HepG2 (cell line): Measurements from ENCODE around the gene SVBP. TPM values are rescaled to one million over a fixed set of nuclear protein-coding genes. Genes with fewer than 3 reads are reported as not detected.

Source experiments
- AFF4 ChIP-seq: sonication (generic); formaldehyde crosslinking; IDR thresholded peaks from 2 replicates; pipeline ENCODE4 v1.4.0; 2020; ENCODE audit warnings: missing genetic modification reagents
- CBX2 ChIP-seq, 2 experiments: fragments of 200-600 bp in 1 of 2; sonication (generic); formaldehyde crosslinking in 1 of 2; IDR thresholded peaks; 2 replicates each; pipeline versions ENCODE4 v1.7.0 to v1.8.1; 2018 to 2022; ENCODE audit warnings: low read depth in 2 of 2, low read length in 1 of 2, mild to moderate bottlenecking in 1 of 2, missing genetic modification reagents in 1 of 2
- FIP1L1 ChIP-seq: fragments of 200-400 bp; formaldehyde crosslinking; IDR thresholded peaks from 2 replicates; pipeline ENCODE4 v1.6.1; 2018; ENCODE audit warnings: low read depth, mild to moderate bottlenecking, low read length, moderate library complexity, borderline replicate concordance; ENCODE audit not compliant: insufficient read depth
- HOXA9 ChIP-seq: sonication (generic); formaldehyde crosslinking; IDR thresholded peaks from 2 replicates; pipeline ENCODE4 v1.8.1; 2022; ENCODE audit warnings: missing genetic modification reagents, mild to moderate bottlenecking, moderate library complexity, borderline replicate concordance
- JUND ChIP-seq: sonication (generic); formaldehyde crosslinking; IDR thresholded peaks from 2 replicates; pipeline ENCODE4 v1.8.0; 2022; ENCODE audit warnings: mild to moderate bottlenecking, missing genetic modification reagents
- KMT2B ChIP-seq: IDR thresholded peaks from 2 replicates; pipeline ENCODE4 v1.6.1; 2016; ENCODE audit warnings: missing genetic modification reagents, missing compliant biosample characterization
- MAFF ChIP-seq: IDR thresholded peaks from 2 replicates; pipeline ENCODE4 v1.6.1; 2011; ENCODE audit warnings: low read depth, low read length, improper control_type of control experiment
- MED1 ChIP-seq: sonication (generic); formaldehyde crosslinking; IDR thresholded peaks from 2 replicates; pipeline ENCODE4 v1.4.0; 2020; ENCODE audit warnings: missing genetic modification reagents
- MTA1 ChIP-seq: sonication (generic); formaldehyde crosslinking; IDR thresholded peaks from 2 replicates; pipeline ENCODE4 v1.4.0; 2020; ENCODE audit warnings: missing genetic modification reagents, mild to moderate bottlenecking, borderline replicate concordance
- NRL ChIP-seq: sonication (generic); formaldehyde crosslinking; IDR thresholded peaks from 2 replicates; pipeline ENCODE4 v1.5.0; 2020; ENCODE audit warnings: missing genetic modification reagents, mild to moderate bottlenecking, moderate library complexity, borderline replicate concordance
- POGZ ChIP-seq: sonication (generic); formaldehyde crosslinking; IDR thresholded peaks from 2 replicates; pipeline ENCODE4 v1.4.0; 2020; ENCODE audit warnings: mild to moderate bottlenecking, missing genetic modification reagents
- SAP130 ChIP-seq: IDR thresholded peaks from 2 replicates; pipeline ENCODE4 v1.6.1; 2016; ENCODE audit warnings: low read depth
- TBX2 ChIP-seq: sonication (generic); formaldehyde crosslinking; IDR thresholded peaks from 2 replicates; pipeline ENCODE4 v1.5.0; 2020; ENCODE audit warnings: missing genetic modification reagents, mild to moderate bottlenecking, borderline replicate concordance
- ZBTB8A ChIP-seq: sonication (generic); formaldehyde crosslinking; IDR thresholded peaks from 2 replicates; pipeline ENCODE4 v1.4.0; 2020; ENCODE audit warnings: mild to moderate bottlenecking, low read depth, missing genetic modification reagents, borderline replicate concordance
- ZNF225 ChIP-seq: sonication (generic); formaldehyde crosslinking; IDR thresholded peaks from 2 replicates; pipeline ENCODE4 v1.4.0; 2020; ENCODE audit warnings: mild to moderate bottlenecking, missing genetic modification reagents
- ZNF235 ChIP-seq: sonication (generic); formaldehyde crosslinking; IDR thresholded peaks from 2 replicates; pipeline ENCODE4 v1.8.1; 2023; ENCODE audit warnings: mild to moderate bottlenecking, missing genetic modification reagents, borderline replicate concordance
- ZNF24 ChIP-seq: fragments of 450-650 bp; IDR thresholded peaks from 2 replicates; pipeline ENCODE4 v1.6.1; 2017; ENCODE audit warnings: antibody characterized with exemption, mild to moderate bottlenecking
- ZNF337 ChIP-seq: sonication (generic); formaldehyde crosslinking; IDR thresholded peaks from 2 replicates; pipeline ENCODE4 v1.5.1; 2020; ENCODE audit warnings: missing genetic modification reagents, low read depth, mild to moderate bottlenecking, borderline replicate concordance
- ZNF557 ChIP-seq: sonication (generic); formaldehyde crosslinking; IDR thresholded peaks from 2 replicates; pipeline ENCODE4 v1.4.0; 2020; ENCODE audit warnings: missing genetic modification reagents
- ZSCAN20 ChIP-seq: sonication (generic); formaldehyde crosslinking; IDR thresholded peaks from 2 replicates; pipeline ENCODE4 v1.4.0; 2020; ENCODE audit warnings: missing genetic modification reagents, mild to moderate bottlenecking, borderline replicate concordance
- ZSCAN9 ChIP-seq: IDR thresholded peaks from 2 replicates; pipeline ENCODE4 v1.6.1; 2016; ENCODE audit warnings: borderline replicate concordance
- polyA plus RNA-seq, 8 experiments: library from polyadenylated mRNA; depleted of rRNA in 3 of 8; stranded (reverse) in 7 of 8; unstranded in 1 of 8; fragments of >200 nt; fragmentation: Illumina TruSeq in 4 of 8; extraction: Trizol in 4 of 8; gene quantifications; 2 replicates each; pipeline versions ENCODE4 v1.2.1 to v1.2.3, GENCODE V29; 2011 to 2016; ENCODE audit warnings: low read depth in 4 of 8, missing spikeins in 1 of 8, mixed read lengths in 1 of 8; ENCODE audit not compliant: insufficient read depth in 1 of 8
- total RNA-seq, 5 experiments: library from RNA; depleted of rRNA; stranded (reverse); fragments of >200 nt; fragmentation: Illumina TruSeq; extraction: Trizol; gene quantifications; 2 replicates each; pipeline ENCODE4 v1.2.3, GENCODE V29; 2016; ENCODE audit warnings: low read depth in 1 of 5
- TF ChIP-seq, protein P1 (sequence below): sonication (generic); formaldehyde crosslinking; IDR thresholded peaks from 2 replicates; pipeline ENCODE4 v1.5.0; 2020; ENCODE audit warnings: missing genetic modification reagents, mild to moderate bottlenecking, borderline replicate concordance
- TF ChIP-seq, protein P2 (sequence below): IDR thresholded peaks from 2 replicates; pipeline ENCODE4 v1.6.1; 2016; ENCODE audit warnings: low read depth, control low read depth

The SVBP gene
- total and polyA plus RNA-seq, 2 of the 13 experiments (the other 11 are each of a cell fraction or from before 2014, with no cell fraction given) = 28.8 to 48.2 TPM

DNA sequence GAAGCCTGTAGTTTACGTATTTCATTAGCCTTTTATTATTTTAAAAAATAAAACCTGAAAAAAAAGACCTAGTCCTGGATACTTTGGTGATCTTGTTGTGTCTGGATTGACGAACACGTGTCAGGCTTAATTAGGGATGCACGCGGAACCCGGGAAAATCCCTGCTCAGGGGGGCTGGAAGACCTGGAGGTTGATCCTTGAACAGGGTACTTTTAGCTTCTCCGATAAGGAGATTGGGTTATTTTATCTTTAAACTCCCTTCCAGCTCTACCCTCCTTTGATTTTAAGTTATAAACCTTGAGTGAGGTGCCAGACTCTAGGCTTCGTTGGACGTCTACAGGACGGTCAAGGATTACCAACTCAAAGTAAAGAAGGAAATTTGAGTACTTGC is 28.7 kb upstream of the SVBP start (continued):
- TF ChIP-seq, protein P1, sequence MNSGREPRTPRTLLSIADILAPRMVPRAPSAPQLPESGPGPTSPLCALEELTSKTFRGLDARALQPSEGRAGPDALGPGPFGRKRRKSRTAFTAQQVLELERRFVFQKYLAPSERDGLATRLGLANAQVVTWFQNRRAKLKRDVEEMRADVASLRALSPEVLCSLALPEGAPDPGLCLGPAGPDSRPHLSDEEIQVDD (CRISPR knock-in tag) = no peak
- TF ChIP-seq HOXA9 (no peak), MTA1 (CRISPR knock-in tag) (no peak), ZNF557 (CRISPR knock-in tag) (no peak), MED1 (0 out of 2 replicates have a peak, but pooled peaks have one; percentile 1), ZNF337 (CRISPR knock-in tag) (no peak), JUND (CRISPR knock-in tag) (no peak), SAP130 (CRISPR knock-in tag) (no peak), NRL (CRISPR knock-in tag) (no peak), ZBTB8A (CRISPR knock-in tag) (no peak), MAFF (no peak), AFF4 (CRISPR knock-in tag) (no peak), ZSCAN20 (CRISPR knock-in tag) (no peak), ZSCAN9 (CRISPR knock-in tag) (no peak), POGZ (CRISPR knock-in tag) (no peak), ZNF235 (no peak), FIP1L1 (no peak), TBX2 (no peak), CBX2 (IDR thresholded peaks at IDR 0.05; ENCODE audit: low read depth, low read length) (no peak), CBX2 (CRISPR knock-in tag; IDR thresholded peaks at IDR 0.05; ENCODE audit: low read depth) (no peak), ZNF225 (CRISPR knock-in tag) (no peak), ZNF24 (no peak), KMT2B (CRISPR knock-in tag) (no peak)
- TF ChIP-seq, protein P2, sequence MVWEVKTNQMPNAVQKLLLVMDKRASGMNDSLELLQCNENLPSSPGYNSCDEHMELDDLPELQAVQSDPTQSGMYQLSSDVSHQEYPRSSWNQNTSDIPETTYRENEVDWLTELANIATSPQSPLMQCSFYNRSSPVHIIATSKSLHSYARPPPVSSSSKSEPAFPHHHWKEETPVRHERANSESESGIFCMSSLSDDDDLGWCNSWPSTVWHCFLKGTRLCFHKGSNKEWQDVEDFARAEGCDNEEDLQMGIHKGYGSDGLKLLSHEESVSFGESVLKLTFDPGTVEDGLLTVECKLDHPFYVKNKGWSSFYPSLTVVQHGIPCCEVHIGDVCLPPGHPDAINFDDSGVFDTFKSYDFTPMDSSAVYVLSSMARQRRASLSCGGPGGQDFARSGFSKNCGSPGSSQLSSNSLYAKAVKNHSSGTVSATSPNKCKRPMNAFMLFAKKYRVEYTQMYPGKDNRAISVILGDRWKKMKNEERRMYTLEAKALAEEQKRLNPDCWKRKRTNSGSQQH (CRISPR knock-in tag) = 0 out of 2 replicates have a peak, but pooled peaks have one; percentile 0
